PC-9 (cell line): ENCODE data around the gene LRRFIP1.

Experiments
- EZH2 ChIP-seq: fragments of 200-600 bp; sonication (generic); IDR thresholded peaks from 2 replicates; pipeline ENCODE4 v1.8.0; 2017; ENCODE audit warnings: antibody characterized with exemption, low read depth
- TF ChIP-seq, protein P1 (sequence below): fragments of 200-600 bp; sonication (generic); conservative IDR thresholded peaks from 2 replicates; pipeline ENCODE4 v1.6.1; 2017; ENCODE audit warnings: mixed run types, antibody characterized with exemption, mild to moderate bottlenecking, moderate library complexity

- no peak for TF ChIP-seq EZH2
- TF ChIP-seq, protein P1, sequence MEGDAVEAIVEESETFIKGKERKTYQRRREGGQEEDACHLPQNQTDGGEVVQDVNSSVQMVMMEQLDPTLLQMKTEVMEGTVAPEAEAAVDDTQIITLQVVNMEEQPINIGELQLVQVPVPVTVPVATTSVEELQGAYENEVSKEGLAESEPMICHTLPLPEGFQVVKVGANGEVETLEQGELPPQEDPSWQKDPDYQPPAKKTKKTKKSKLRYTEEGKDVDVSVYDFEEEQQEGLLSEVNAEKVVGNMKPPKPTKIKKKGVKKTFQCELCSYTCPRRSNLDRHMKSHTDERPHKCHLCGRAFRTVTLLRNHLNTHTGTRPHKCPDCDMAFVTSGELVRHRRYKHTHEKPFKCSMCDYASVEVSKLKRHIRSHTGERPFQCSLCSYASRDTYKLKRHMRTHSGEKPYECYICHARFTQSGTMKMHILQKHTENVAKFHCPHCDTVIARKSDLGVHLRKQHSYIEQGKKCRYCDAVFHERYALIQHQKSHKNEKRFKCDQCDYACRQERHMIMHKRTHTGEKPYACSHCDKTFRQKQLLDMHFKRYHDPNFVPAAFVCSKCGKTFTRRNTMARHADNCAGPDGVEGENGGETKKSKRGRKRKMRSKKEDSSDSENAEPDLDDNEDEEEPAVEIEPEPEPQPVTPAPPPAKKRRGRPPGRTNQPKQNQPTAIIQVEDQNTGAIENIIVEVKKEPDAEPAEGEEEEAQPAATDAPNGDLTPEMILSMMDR = no peak
These were observed 98.3 kb downstream of the LRRFIP1 start for GRCh38 chr2:237725661-237726060.
